Measurements from ENCODE around the gene ATP8A1.

GRCh38 chr4:42612898-42613297, 44.0 kb downstream of the ATP8A1 start:
- TF ChIP-seq RAD21 (IDR thresholded peaks at IDR 0.05; ENCODE audit: low read length) = no peak
- TF ChIP-seq, protein P1, sequence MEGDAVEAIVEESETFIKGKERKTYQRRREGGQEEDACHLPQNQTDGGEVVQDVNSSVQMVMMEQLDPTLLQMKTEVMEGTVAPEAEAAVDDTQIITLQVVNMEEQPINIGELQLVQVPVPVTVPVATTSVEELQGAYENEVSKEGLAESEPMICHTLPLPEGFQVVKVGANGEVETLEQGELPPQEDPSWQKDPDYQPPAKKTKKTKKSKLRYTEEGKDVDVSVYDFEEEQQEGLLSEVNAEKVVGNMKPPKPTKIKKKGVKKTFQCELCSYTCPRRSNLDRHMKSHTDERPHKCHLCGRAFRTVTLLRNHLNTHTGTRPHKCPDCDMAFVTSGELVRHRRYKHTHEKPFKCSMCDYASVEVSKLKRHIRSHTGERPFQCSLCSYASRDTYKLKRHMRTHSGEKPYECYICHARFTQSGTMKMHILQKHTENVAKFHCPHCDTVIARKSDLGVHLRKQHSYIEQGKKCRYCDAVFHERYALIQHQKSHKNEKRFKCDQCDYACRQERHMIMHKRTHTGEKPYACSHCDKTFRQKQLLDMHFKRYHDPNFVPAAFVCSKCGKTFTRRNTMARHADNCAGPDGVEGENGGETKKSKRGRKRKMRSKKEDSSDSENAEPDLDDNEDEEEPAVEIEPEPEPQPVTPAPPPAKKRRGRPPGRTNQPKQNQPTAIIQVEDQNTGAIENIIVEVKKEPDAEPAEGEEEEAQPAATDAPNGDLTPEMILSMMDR (conservative IDR thresholded peaks at IDR 0.05; ENCODE audit: low read depth, low read length) = no peak
- no peak for TF ChIP-seq POLR2A (IDR thresholded peaks at IDR 0.05; ENCODE audit: low read depth, low read length)
- TF ChIP-seq, protein P2, sequence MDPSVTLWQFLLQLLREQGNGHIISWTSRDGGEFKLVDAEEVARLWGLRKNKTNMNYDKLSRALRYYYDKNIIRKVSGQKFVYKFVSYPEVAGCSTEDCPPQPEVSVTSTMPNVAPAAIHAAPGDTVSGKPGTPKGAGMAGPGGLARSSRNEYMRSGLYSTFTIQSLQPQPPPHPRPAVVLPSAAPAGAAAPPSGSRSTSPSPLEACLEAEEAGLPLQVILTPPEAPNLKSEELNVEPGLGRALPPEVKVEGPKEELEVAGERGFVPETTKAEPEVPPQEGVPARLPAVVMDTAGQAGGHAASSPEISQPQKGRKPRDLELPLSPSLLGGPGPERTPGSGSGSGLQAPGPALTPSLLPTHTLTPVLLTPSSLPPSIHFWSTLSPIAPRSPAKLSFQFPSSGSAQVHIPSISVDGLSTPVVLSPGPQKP (IDR thresholded peaks at IDR 0.05; ENCODE audit: borderline replicate concordance, low read depth, low read length) = no peak
- TF ChIP-seq, protein P3, sequence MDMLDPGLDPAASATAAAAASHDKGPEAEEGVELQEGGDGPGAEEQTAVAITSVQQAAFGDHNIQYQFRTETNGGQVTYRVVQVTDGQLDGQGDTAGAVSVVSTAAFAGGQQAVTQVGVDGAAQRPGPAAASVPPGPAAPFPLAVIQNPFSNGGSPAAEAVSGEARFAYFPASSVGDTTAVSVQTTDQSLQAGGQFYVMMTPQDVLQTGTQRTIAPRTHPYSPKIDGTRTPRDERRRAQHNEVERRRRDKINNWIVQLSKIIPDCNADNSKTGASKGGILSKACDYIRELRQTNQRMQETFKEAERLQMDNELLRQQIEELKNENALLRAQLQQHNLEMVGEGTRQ (IDR thresholded peaks at IDR 0.05; ENCODE audit: low read depth, low read length) = no peak
- no peak for TF ChIP-seq FOS (IDR thresholded peaks at IDR 0.05; ENCODE audit: low read depth, low read length)

All from IMR-90 (cell line).